CD4-positive, alpha-beta T cell treated with Interleukin-4 for 1 hour (primary cell): ENCODE data around the gene SLC19A1.
"Not testable (repeated sequence)": the region's sequence is repeated elsewhere in the genome, so short reads cannot be mapped to it uniquely, and the experiment has no call there.

ENCODE experiments used
- DNase-seq, 2 donors: peaks; one replicate each; pipeline ENCODE4 v3.0.0-alpha.2; 2020 to 2022

The SLC19A1 gene

GRCh38 chr21:45576838-45577737 lies 34.8 kb upstream of the SLC19A1 start:
- DNase-seq = no peak

GRCh38 chr21:45575993-45576837 lies 34.0 kb upstream of the SLC19A1 start:
- no peak for DNase-seq

- DNase-seq = no peak
Observed at GRCh38 chr21:45575304-45575992, 33.2 kb upstream of the SLC19A1 start.

GRCh38 chr21:45574691-45575090 lies 32.5 kb upstream of the SLC19A1 start:
- DNase-seq = no peak

GRCh38 chr21:45574081-45574501 lies 31.9 kb upstream of the SLC19A1 start:
- DNase-seq = no peak

- DNase-seq = no peak
Observed at GRCh38 chr21:45573452-45574035, 31.3 kb upstream of the SLC19A1 start.

GRCh38 chr21:45572783-45573451 lies 30.7 kb upstream of the SLC19A1 start:
- DNase-seq = no peak

GRCh38 chr21:45572231-45572630 lies 30.0 kb upstream of the SLC19A1 start:
- DNase-seq = no peak

- DNase-seq = no peak
Observed at GRCh38 chr21:45571641-45572040, 29.4 kb upstream of the SLC19A1 start.

- no peak for DNase-seq
Observed at GRCh38 chr21:45570826-45571601, 28.8 kb upstream of the SLC19A1 start.

- DNase-seq = no peak
Observed at GRCh38 chr21:45570071-45570470, 27.8 kb upstream of the SLC19A1 start.

GRCh38 chr21:45568383-45568782 lies 26.1 kb upstream of the SLC19A1 start:
- DNase-seq = no peak

GRCh38 chr21:45564137-45564536 lies 21.9 kb upstream of the SLC19A1 start:
- not testable (repeated sequence) for DNase-seq

- DNase-seq = no peak
Observed at GRCh38 chr21:45562965-45563364, 20.7 kb upstream of the SLC19A1 start.

GRCh38 chr21:45562402-45562801 lies 20.2 kb upstream of the SLC19A1 start:
- DNase-seq = no peak

- not testable (repeated sequence) for DNase-seq
Observed at GRCh38 chr21:45561241-45561640, 19.0 kb upstream of the SLC19A1 start.

- DNase-seq = no peak
Observed at GRCh38 chr21:45560106-45561021, 18.1 kb upstream of the SLC19A1 start.

- DNase-seq = no peak
Observed at GRCh38 chr21:45559216-45560105, 17.2 kb upstream of the SLC19A1 start.
